NB4 (cell line): ENCODE results near the gene KITLG.

ENCODE experiments used
- MYC ChIP-seq: IDR thresholded peaks from 2 replicates; pipeline ENCODE4 v1.6.1; 2011; ENCODE audit warnings: low read depth, low read length
- POLR2A ChIP-seq: IDR thresholded peaks from 2 replicates; pipeline ENCODE4 v1.6.1; 2011; ENCODE audit warnings: mild to moderate bottlenecking; ENCODE audit not compliant: insufficient read length; ENCODE audit errors: extremely low read depth

DNA sequence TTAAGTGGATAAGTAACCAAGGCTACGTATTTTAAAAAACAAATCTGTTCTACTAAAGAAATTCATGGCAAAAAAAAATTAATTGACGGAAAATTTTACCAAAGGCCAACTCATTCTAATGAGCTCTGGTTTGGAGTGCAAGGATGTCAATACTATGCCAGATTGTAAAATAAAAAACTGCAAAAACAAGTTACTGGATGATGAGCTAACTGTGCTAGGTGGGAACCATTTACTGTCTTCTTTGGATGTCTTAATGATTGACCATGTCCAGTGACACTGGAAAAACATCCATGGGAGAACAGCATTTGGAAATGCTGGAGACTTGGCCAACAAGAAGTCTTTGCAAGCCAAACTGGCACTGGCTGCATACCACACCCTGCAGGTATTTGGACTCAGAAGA, 41.6 kb downstream of the KITLG start:
- no peak for TF ChIP-seq POLR2A
- no peak for TF ChIP-seq MYC
